Adipocyte (in vitro differentiated cells): Measurements from ENCODE around the gene APOB.

Experiments used
- DNase-seq: peaks from one replicate; pipeline ENCODE4 v3.0.0-alpha.2; 2015; ENCODE audit warnings: low read depth
- H3K27me3 ChIP-seq: replicated peaks from 2 replicates; pipeline ENCODE4 v1.7.0; 2013; ENCODE audit warnings: mild to moderate bottlenecking, low read length, moderate library complexity; ENCODE audit not compliant: control insufficient read depth, insufficient read depth
- H3K36me3 ChIP-seq: 2 replicates; pipeline ENCODE4 v1.7.0; 2013; ENCODE audit warnings: low read length, mild to moderate bottlenecking, moderate library complexity; ENCODE audit not compliant: control insufficient read depth, insufficient read depth, severe bottlenecking
- H3K4me1 ChIP-seq: 2 replicates; pipeline ENCODE4 v1.7.0; 2013; ENCODE audit warnings: mild to moderate bottlenecking, low read length, moderate library complexity; ENCODE audit not compliant: control insufficient read depth, insufficient read depth
- H3K4me3 ChIP-seq: 2 replicates; pipeline ENCODE4 v1.7.0; 2013; ENCODE audit warnings: mild to moderate bottlenecking, low read length, moderate library complexity
- H3K9ac ChIP-seq: 2 replicates; pipeline ENCODE4 v1.7.0; 2013; ENCODE audit warnings: mild to moderate bottlenecking, low read length, moderate library complexity
- H3K9me3 ChIP-seq: 2 replicates; pipeline ENCODE4 v1.7.0; 2013; ENCODE audit warnings: mild to moderate bottlenecking, low read length, moderate library complexity; ENCODE audit not compliant: control insufficient read depth

Gene APOB

DNA sequence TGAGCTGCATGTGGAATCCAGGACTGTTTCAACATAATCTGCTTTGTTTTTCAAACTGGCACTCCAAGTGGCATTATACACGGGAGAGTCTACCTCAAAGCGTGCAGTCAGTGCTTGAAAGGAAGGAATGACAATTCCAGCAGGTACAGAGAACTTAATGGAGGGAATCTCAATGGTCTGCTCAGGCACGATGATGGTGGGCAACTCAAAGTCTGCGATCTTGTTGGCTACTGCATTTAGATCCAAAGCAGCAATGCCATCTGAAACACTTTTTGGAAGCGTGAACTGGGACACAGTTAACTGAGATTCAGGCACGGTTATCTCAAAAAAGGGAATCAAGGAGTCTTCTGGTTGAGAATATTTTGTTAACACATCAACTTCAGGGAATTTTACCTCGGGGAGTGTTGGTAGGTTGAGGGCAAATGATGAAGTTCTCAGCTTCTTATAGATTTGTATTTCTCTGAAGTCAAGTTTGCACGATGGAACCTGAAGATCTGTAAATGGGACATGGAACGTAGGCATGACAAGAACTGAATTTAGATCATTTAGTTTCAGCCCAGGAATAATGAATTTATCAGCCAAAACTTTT is 38.7 kb downstream of the APOB start:
- Histone ChIP-seq H3K9me3 (peaks cover 37% of the 10 kb centered on the region), H3K4me1 (no peaks in the 10 kb centered on the region), H3K36me3 (no peaks in the 10 kb centered on the region), H3K4me3 (no peak overlapping the region), H3K9ac (no peak overlapping the region), H3K27me3 (peaks cover 6% of the 10 kb centered on the region)
- DNase-seq = no peak

DNA sequence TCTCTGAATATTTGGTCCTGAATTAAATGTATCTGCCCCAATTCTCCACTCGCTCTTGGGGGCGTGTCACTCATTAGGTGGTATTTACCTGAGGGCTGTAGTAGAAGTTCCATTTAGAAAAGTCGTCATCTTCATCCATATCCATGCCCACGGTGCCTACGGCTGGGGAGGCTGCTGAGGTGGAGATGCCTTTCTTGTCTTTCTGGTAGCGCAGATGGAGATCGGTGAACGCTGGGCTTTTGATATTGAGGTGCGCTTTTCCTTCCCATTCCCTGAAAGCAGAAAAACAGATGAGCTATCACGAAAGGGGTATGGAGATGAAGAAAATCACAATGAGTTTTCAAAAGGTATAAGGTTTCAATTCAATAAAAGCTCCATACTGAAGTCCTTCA is 39.7 kb downstream of the APOB start:
- peaks cover 34% of the 10 kb centered on the region for H3K9me3 ChIP-seq
- DNase-seq = no peak
- peaks cover 6% of the 10 kb centered on the region for H3K27me3 ChIP-seq
- H3K4me1 ChIP-seq = no peaks in the 10 kb centered on the region
- H3K4me3 ChIP-seq = no peak overlapping the region
- no peaks in the 10 kb centered on the region for H3K36me3 ChIP-seq
- no peak overlapping the region for H3K9ac ChIP-seq

DNA sequence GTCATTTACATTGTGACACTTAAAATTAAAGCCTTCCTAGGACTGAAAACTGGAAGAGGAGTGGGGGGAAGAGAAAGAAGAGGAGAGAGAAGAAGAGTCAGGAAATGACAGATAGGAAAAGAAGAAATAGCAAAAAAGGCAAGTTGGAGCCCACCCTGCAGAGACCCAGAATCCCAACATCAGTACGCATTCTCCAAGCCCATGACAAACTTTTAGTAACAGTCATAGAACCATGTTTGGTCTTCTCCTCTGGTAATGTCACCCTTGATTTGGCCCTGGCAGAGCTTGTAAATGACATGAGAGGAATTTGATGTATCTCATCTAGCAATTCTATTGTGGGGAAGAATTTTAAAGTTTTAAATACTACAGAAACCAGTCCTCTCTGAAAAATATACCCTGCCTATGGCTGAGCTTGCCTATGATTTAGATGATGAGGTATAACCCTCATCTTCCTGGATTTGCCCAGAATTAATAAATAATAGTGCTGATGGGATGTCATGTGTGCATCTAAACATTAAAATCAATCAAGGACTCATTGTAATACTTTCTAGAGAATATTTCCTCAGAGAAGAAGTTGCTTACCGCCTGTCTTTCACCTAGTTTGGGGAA is 40.2 kb downstream of the APOB start:
- no peak overlapping the region for H3K9ac ChIP-seq
- DNase-seq = no peak
- H3K4me1 ChIP-seq = no peaks in the 10 kb centered on the region
- H3K36me3 ChIP-seq = no peaks in the 10 kb centered on the region
- peaks cover 29% of the 10 kb centered on the region for H3K9me3 ChIP-seq
- H3K4me3 ChIP-seq = no peak overlapping the region
- peaks cover 6% of the 10 kb centered on the region for H3K27me3 ChIP-seq

GRCh38 chr2:21002814-21003192 is 41.1 kb downstream of the APOB start:
- Histone ChIP-seq H3K4me1 (no peaks in the 10 kb centered on the region), H3K4me3 (no peak overlapping the region), H3K36me3 (no peaks in the 10 kb centered on the region)

DNA sequence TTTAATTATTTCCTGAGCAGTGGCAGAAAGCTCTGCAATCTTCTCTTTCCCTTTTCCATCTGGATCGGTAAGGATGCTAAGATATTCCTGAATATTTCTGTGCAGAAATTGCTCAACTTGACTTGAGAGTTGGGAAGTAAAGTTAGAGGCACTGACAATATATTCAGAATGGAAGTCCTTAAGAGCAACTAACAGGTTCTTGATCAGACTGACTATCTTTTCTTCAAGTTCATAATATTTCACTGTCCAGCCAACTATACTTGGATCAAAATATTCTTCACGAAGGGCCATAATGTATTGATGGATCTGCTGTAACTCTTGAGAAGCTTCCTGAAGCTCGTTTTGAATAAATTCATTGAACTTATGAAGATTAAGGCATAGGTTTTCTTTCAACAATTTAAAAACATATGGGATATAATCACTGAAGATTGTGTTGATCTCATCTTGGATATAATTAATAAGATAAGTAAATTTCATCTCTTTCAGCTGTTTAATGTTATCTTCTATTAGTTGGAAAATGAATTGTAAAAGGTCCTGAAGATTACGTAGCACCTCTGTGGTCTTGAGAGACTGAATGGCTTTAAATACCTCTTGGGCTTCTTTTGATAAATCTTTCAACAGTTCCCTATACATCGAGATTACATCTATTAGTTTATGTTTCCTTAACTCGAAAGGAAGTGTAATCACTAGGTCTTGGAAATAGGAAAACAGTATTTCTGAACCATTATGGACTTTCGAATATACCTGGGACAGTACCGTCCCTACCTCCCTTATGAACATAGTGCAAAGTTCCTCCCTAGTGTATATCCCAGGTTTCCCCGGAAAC is 41.7 kb downstream of the APOB start:
- H3K9ac ChIP-seq = no peak overlapping the region
- DNase-seq = no peak
- H3K4me1 ChIP-seq = no peaks in the 10 kb centered on the region
- peaks cover 6% of the 10 kb centered on the region for H3K27me3 ChIP-seq
- no peaks in the 10 kb centered on the region for H3K36me3 ChIP-seq
- peaks cover 16% of the 10 kb centered on the region for H3K9me3 ChIP-seq
- H3K4me3 ChIP-seq = no peak overlapping the region

More at GRCh38 chr2:21002814-21003192, 41.1 kb downstream of the APOB start:
- H3K9me3 ChIP-seq = peaks cover 20% of the 10 kb centered on the region
- no peak overlapping the region for H3K9ac ChIP-seq
- DNase-seq = no peak
- H3K27me3 ChIP-seq = peaks cover 6% of the 10 kb centered on the region

- DNase-seq = no peak
- Histone ChIP-seq H3K27me3 (peaks cover 12% of the 10 kb centered on the region), H3K36me3 (no peaks in the 10 kb centered on the region), H3K4me3 (no peak overlapping the region), H3K4me1 (no peaks in the 10 kb centered on the region), H3K9ac (no peak overlapping the region), H3K9me3 (peaks cover 9% of the 10 kb centered on the region)
Observed at GRCh38 chr2:21001225-21001946, 42.5 kb downstream of the APOB start.

DNA sequence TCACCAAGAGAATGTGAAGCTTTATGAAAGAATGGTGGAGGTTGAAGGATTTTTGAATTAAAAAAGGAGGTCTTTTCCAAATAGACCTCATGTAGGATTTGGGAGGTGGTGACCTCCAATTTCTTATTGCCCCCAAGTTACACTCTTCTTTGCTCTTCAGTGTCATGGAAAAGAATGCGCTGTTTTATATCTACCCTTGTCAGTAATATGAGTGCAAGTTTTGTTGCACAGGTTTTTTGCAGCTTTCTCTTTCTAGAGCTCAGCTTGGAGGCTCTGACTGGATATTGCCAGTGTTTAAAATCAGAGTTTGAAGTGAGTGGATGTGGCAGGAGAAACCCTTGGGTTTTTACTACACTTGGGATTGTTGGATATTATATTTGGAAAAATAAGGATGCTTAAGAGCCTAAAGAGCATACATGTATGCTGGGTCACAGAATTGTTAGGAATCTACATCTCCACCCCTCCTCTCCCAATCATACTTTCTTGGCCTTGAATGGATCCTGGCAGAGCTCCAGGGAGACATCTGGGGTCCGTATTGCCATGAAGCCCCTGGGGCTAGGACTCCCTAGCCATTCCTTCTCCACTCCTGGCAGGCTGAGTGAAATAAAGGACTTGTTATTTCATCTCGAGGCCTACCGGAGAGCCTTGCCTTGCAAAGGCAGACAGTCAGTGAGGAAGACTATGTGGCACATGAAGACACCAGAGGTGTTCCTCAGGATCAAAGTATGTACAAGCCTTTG is 43.8 kb downstream of the APOB start:
- no peaks in the 10 kb centered on the region for H3K9me3 ChIP-seq
- no peak overlapping the region for H3K4me3 ChIP-seq
- DNase-seq = no peak
- H3K27me3 ChIP-seq = peaks cover 6% of the 10 kb centered on the region
- H3K4me1 ChIP-seq = no peaks in the 10 kb centered on the region
- no peak overlapping the region for H3K9ac ChIP-seq
- H3K36me3 ChIP-seq = no peaks in the 10 kb centered on the region

- Histone ChIP-seq H3K4me3 (no peak overlapping the region), H3K4me1 (no peaks in the 10 kb centered on the region), H3K27me3 (peaks cover 6% of the 10 kb centered on the region), H3K36me3 (no peaks in the 10 kb centered on the region), H3K9me3 (no peaks in the 10 kb centered on the region), H3K9ac (no peak overlapping the region)
- DNase-seq = no peak
Observed at GRCh38 chr2:20998972-20999905, 44.6 kb downstream of the APOB start.

GRCh38 chr2:20997953-20998722 is 45.7 kb downstream of the APOB start:
- H3K4me1 ChIP-seq = no peaks in the 10 kb centered on the region
- no peaks in the 10 kb centered on the region for H3K9me3 ChIP-seq
- no peak overlapping the region for H3K9ac ChIP-seq
- H3K27me3 ChIP-seq = peaks cover 6% of the 10 kb centered on the region
- H3K4me3 ChIP-seq = no peak overlapping the region
- DNase-seq = no peak
- H3K36me3 ChIP-seq = no peaks in the 10 kb centered on the region
